Osteocyte (in vitro differentiated cells): ENCODE results near the gene KAZN. TPM values are rescaled to one million over a fixed set of nuclear protein-coding genes. Genes with fewer than 3 reads are reported as not detected.

Source experiments
- DNase-seq: peaks from one replicate; pipeline ENCODE4 v3.0.0; 2021; ENCODE audit warnings: mixed read lengths; ENCODE audit not compliant: unreplicated experiment; ENCODE audit errors: extremely low spot score
- H3K27ac Mint-ChIP-seq: one replicate; pipeline ENCODE4 v1.8.0; 2021; ENCODE audit warnings: mild to moderate bottlenecking, mixed read lengths; ENCODE audit not compliant: unreplicated experiment
- H3K27me3 Mint-ChIP-seq: one replicate; pipeline ENCODE4 v1.8.0; 2021; ENCODE audit warnings: mixed read lengths; ENCODE audit not compliant: unreplicated experiment
- H3K36me3 Mint-ChIP-seq: one replicate; pipeline ENCODE4 v1.8.0; 2021; ENCODE audit warnings: mixed read lengths; ENCODE audit not compliant: unreplicated experiment
- H3K4me1 Mint-ChIP-seq: one replicate; pipeline ENCODE4 v1.8.0; 2021; ENCODE audit warnings: mixed read lengths; ENCODE audit not compliant: unreplicated experiment
- H3K4me3 Mint-ChIP-seq: one replicate; pipeline ENCODE4 v1.8.0; 2021; ENCODE audit warnings: mild to moderate bottlenecking, moderate library complexity, mixed read lengths; ENCODE audit not compliant: unreplicated experiment
- H3K9me3 Mint-ChIP-seq: one replicate; pipeline ENCODE4 v1.8.0; 2021; ENCODE audit warnings: mixed read lengths; ENCODE audit not compliant: unreplicated experiment
- total RNA-seq: library from RNA; stranded (reverse); gene quantifications from 2 replicates; pipeline ENCODE4 v1.2.1, GENCODE V29; 2021
- TF ChIP-seq, protein P1 (sequence below): fragments of 200-600 bp; sonication (generic); IDR thresholded peaks from 2 replicates; pipeline ENCODE4 v1.5.0; 2021; ENCODE audit warnings: antibody characterized with exemption, mild to moderate bottlenecking, moderate library complexity

The KAZN gene
- total RNA-seq, 1 donor from 2014 or later: 47.1 TPM

DNA sequence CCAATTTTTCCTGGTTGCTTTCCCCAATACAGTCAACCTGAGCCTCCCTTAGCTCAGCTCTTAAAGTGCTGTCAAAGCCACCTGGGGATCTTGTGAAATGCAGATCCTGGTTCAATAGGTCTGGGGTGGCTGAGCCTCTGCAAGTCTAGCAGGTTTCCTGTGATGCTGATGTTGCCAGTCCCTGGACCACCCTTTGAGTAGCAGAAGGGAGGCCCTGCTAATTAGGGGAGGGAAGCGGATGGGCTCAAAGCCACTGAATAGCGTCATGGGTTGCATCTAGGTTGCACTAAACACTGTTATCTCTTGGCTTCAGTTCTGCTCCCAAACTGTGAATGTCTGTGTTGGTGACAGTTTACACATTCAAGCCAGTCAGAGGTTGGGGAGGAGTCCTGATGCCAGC is 127.2 kb downstream of the KAZN start:
- TF ChIP-seq, protein P1, sequence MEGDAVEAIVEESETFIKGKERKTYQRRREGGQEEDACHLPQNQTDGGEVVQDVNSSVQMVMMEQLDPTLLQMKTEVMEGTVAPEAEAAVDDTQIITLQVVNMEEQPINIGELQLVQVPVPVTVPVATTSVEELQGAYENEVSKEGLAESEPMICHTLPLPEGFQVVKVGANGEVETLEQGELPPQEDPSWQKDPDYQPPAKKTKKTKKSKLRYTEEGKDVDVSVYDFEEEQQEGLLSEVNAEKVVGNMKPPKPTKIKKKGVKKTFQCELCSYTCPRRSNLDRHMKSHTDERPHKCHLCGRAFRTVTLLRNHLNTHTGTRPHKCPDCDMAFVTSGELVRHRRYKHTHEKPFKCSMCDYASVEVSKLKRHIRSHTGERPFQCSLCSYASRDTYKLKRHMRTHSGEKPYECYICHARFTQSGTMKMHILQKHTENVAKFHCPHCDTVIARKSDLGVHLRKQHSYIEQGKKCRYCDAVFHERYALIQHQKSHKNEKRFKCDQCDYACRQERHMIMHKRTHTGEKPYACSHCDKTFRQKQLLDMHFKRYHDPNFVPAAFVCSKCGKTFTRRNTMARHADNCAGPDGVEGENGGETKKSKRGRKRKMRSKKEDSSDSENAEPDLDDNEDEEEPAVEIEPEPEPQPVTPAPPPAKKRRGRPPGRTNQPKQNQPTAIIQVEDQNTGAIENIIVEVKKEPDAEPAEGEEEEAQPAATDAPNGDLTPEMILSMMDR: no peak
- H3K9me3 Mint-ChIP-seq: no peaks in the 10 kb centered on the region
- no peak overlapping the region for H3K27ac Mint-ChIP-seq
- H3K27me3 Mint-ChIP-seq: peaks cover 2% of the 10 kb centered on the region
- no peak overlapping the region for H3K4me3 Mint-ChIP-seq
- H3K36me3 Mint-ChIP-seq: no peaks in the 10 kb centered on the region
- no peak for DNase-seq
- H3K4me1 Mint-ChIP-seq: no peaks in the 10 kb centered on the region

DNA sequence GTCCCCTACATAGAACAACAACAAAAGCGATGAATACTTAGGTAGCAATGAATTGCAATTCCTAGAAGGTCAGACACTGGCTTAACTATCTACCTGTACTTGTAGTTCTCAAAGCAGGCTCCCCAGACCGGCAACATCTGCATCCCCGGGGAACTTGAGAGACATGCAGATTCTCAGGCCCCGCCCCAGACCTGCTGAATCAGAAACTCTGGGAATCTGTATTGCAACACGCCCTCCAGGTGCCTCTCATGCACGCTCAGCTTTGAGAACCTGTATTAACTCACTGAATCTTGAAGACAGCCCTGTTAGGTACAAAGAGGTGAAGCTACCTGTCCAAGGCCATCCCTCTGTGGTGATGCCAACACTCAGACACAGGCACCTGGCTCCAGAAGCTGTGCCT is 128.1 kb downstream of the KAZN start:
- DNase-seq: no peak
- no peaks in the 10 kb centered on the region for H3K9me3 Mint-ChIP-seq
- H3K4me1 Mint-ChIP-seq: peaks cover 2% of the 10 kb centered on the region
- TF ChIP-seq, protein P1: no peak
- no peak overlapping the region for H3K27ac Mint-ChIP-seq
- H3K36me3 Mint-ChIP-seq: no peaks in the 10 kb centered on the region
- no peak overlapping the region for H3K4me3 Mint-ChIP-seq
- H3K27me3 Mint-ChIP-seq: peaks cover 2% of the 10 kb centered on the region

DNA sequence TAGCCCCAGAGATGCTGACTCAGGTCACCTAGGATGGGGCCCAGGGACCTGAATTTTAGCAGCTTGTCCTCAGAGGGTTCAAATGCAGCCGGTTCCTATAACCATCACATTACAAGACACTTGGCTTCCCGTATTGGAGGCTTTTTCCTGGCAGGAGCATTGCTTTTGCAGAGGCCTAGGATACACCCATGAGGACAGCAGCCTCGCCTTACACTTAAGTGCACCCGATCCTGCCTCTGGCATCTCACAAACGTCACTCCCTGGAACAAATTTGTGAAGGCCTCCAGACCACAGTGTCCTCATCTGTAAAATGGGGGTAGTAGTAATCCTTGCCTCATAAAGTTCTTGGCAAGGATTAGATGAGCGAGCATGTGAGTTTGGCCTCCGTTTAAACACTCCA is 130.0 kb downstream of the KAZN start:
- TF ChIP-seq, protein P1: no peak
- H3K9me3 Mint-ChIP-seq: no peaks in the 10 kb centered on the region
- no peaks in the 10 kb centered on the region for H3K36me3 Mint-ChIP-seq
- peaks cover 2% of the 10 kb centered on the region for H3K27me3 Mint-ChIP-seq
- no peak for DNase-seq
- H3K27ac Mint-ChIP-seq: no peak overlapping the region
- peaks cover 13% of the 10 kb centered on the region for H3K4me1 Mint-ChIP-seq
- no peak overlapping the region for H3K4me3 Mint-ChIP-seq

DNA sequence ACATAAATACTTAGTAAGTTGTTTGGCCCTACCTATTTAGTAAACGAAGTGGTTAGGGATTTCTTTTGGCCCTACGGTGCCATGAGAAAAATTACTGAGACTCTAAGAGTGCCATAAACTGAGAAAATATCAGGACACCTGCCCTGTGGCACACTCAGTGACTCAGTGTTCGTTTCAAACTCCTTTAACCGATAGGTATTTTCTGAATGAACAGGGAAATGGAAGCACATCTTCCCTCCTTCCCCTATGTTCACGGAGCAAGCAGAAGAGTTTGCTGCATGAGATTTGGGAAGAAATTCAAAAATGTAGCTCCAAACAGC is 134.2 kb downstream of the KAZN start:
- peaks cover 16% of the 10 kb centered on the region for H3K4me1 Mint-ChIP-seq
- TF ChIP-seq, protein P1: no peak
- peaks cover 7% of the 10 kb centered on the region for H3K27me3 Mint-ChIP-seq
- no peaks in the 10 kb centered on the region for H3K9me3 Mint-ChIP-seq
- no peak for DNase-seq
- H3K27ac Mint-ChIP-seq: peak overlapping the region; percentile 46
- H3K4me3 Mint-ChIP-seq: no peak overlapping the region
- H3K36me3 Mint-ChIP-seq: no peaks in the 10 kb centered on the region

DNA sequence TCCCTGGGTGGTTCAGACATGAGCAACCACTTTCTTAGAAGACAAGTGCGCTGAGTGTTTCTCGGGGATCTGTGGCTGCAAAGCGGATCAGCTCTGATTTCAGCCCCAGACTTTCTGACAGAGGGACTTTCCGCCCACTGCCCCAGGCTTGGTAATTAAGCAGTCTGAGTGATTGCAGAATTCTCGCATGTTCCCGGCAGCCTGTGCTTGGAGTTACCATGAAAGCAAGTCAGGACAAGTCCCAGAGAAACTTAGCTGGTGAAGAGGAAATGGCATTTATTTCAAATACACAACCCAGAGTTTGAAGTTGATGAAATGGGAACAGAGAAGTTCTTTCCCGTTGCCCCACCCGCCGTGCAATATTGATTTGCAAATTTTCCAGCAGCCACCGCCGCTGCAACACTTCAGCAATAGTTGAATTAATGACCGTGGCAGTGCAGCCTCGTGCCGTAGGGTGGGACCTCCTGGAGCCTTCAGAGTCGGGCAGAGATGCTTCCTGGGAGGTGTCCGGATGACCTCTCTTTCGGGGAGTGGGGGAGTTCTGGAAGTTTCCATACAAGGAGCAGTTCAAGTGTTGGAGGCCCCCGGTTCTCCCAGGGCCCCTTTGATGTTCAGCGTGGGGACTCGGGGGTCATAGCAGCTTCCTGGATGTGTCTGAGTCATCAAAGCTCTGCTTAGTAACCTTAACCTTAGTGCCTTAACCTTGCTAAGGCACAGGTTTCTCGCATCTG is 134.7 kb downstream of the KAZN start:
- peak overlapping the region; percentile 39 for H3K4me3 Mint-ChIP-seq
- peaks cover 7% of the 10 kb centered on the region for H3K27me3 Mint-ChIP-seq
- peaks cover 16% of the 10 kb centered on the region for H3K4me1 Mint-ChIP-seq
- H3K27ac Mint-ChIP-seq: peak overlapping the region; percentile 46
- no peaks in the 10 kb centered on the region for H3K36me3 Mint-ChIP-seq
- H3K9me3 Mint-ChIP-seq: no peaks in the 10 kb centered on the region
- TF ChIP-seq, protein P1: no peak
- no peak for DNase-seq
